Esophagus muscularis mucosa (tissue), 4 donors: ENCODE data around the gene TRIB2. TPM values are rescaled to one million over a fixed set of nuclear protein-coding genes. Genes with fewer than 3 reads are reported as not detected.

Source experiments
- DNase-seq: peaks from one replicate; pipeline ENCODE4 v3.0.0-alpha.2; 2017; ENCODE audit errors: extremely low spot score
- H3K27ac ChIP-seq, 4 donors: fragments of 200-600 bp; sonication (generic); replicated peaks in 1 of 4; 1 replicate in 3 of 4; 2 replicates in 1 of 4; pipeline ENCODE4 v1.5.1; 2016 to 2019; ENCODE audit warnings: mild to moderate bottlenecking in 1 of 4
- H3K27me3 ChIP-seq, 4 donors: fragments of 200-600 bp; sonication (generic); one replicate each; pipeline versions ENCODE4 v1.5.1 to v1.6.0; 2016 to 2019
- H3K36me3 ChIP-seq, 4 donors: fragments of 200-600 bp; sonication (generic); one replicate each; pipeline ENCODE4 v1.5.1; 2016 to 2019
- H3K4me1 ChIP-seq, 4 donors: fragments of 200-600 bp; sonication (generic); one replicate each; pipeline ENCODE4 v1.5.1; 2016 to 2019
- H3K4me3 ChIP-seq, 4 donors: fragments of 200-600 bp; sonication (generic); 1 replicate in 2 of 4; 2 replicates in 2 of 4; pipeline ENCODE4 v1.5.1; 2016 to 2019; ENCODE audit warnings: mild to moderate bottlenecking in 4 of 4, moderate library complexity in 1 of 4
- H3K9me3 ChIP-seq, 4 donors: fragments of 200-600 bp; sonication (generic); 1 replicate in 3 of 4; 2 replicates in 1 of 4; pipeline ENCODE4 v1.5.1; 2016 to 2019
- CTCF ChIP-seq, 3 experiments: fragments of 200-600 bp in 2 of 3; fragments of 450-650 bp in 1 of 3; sonication (generic) in 2 of 3; IDR thresholded peaks; one replicate each; pipeline ENCODE4 v1.5.1; 2017 to 2019; ENCODE audit warnings: antibody characterized with exemption in 3 of 3, mild to moderate bottlenecking in 2 of 3, moderate library complexity in 1 of 3
- EP300 ChIP-seq: sonication (generic); formaldehyde crosslinking; IDR thresholded peaks from one replicate; pipeline ENCODE4 v1.6.1; 2017; ENCODE audit warnings: antibody characterized with exemption
- POLR2A ChIP-seq: fragments of 450-650 bp; IDR thresholded peaks from one replicate; pipeline ENCODE4 v1.6.1; 2017; ENCODE audit warnings: antibody characterized with exemption, moderate library complexity, mild to moderate bottlenecking, low read depth
- POLR2AphosphoS5 ChIP-seq, 2 donors: sonication (generic); formaldehyde crosslinking; IDR thresholded peaks; one replicate each; pipeline ENCODE4 v1.6.1; 2017; ENCODE audit warnings: antibody characterized with exemption in 2 of 2
- WGBS: methylation state at CpG from one replicate; pipeline ENCODE4 v1.1.5; 2018; 5-methylcytosine and 5-hydroxymethylcytosine counted together
- intact Hi-C: fragments of 100-400 bp; cut with DNase I; formaldehyde crosslinking; loops from one replicate; pipeline ENCODE4 v1.15.1; 2023
- total RNA-seq, 4 donors: library from RNA; depleted of rRNA; stranded (reverse); fragments of >200 nt; gene quantifications; one replicate each; pipeline versions ENCODE4 v1.1.0 to v1.2.1, GENCODE V29; 2016

TRIB2 gene
- total RNA-seq, 4 donors from 2014 or later, result 31.5 to 52.3 (median 39.2) TPM

- Histone ChIP-seq H3K36me3 (peaks cover 0 to 75% (median 42%) of the 10 kb centered on the region in 4 donors), H3K27ac (no peak overlapping the region), H3K4me1 (peaks cover 46 to 59% (median 51%) of the 10 kb centered on the region in 4 donors), H3K4me3 (no peak overlapping the region), H3K9me3 (no peaks in the 10 kb centered on the region), H3K27me3 (no peaks in the 10 kb centered on the region)
- intact Hi-C loops, result no loop called here
- WGBS, result 61% methylated on average over 9 of the region's 9 CpGs
- no peak for DNase-seq
- no peak for TF ChIP-seq EP300
- no peak for TF ChIP-seq POLR2A
These were observed 20.6 kb downstream of the TRIB2 start for GRCh38 chr2:12737297-12737696.

DNA sequence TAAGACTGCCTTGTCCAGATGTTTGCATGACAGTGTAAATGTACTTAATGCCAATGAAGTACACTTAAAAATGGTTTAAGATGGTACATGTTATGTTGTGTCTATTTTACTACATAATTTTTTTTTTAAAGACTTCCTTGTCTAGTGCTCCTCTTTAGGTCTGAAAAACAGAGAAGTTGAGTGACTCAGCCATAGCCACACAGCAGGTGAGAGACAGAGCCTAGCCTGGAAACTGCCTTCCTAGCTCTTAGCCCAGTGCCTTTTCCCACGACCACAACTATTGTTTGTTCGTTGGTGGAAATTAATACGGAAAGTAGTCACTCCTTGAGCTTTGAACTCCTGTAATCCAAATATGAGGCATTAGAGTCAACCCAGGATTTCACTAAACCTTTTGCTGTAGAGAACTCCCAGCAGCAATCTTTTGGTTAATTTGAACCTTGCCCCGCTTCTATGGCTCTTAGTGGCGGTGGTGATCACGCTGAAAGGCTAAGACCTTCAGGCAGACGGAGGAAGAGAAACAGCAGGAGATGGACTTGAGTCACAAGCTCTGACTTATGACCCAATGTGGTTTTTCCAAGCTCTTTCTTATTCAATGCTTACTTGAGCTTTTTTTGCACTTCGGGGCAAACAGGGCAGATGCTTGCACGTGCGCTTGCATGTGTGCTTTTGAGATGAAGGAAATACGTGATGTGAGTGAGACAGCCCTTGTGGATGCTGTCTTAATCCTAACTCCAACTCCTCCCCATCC, 21.2 kb downstream of the TRIB2 start:
- WGBS, result 85% methylated on average over 11 of the region's 11 CpGs
- peaks cover 0 to 82% (median 47%) of the 10 kb centered on the region in 4 donors for H3K36me3 ChIP-seq
- no peak overlapping the region for H3K4me3 ChIP-seq
- no peak for DNase-seq
- no peaks in the 10 kb centered on the region for H3K9me3 ChIP-seq
- intact Hi-C loops, result no loop called here
- H3K27ac ChIP-seq, result no peak overlapping the region
- no peaks in the 10 kb centered on the region for H3K27me3 ChIP-seq
- TF ChIP-seq POLR2A (no peak), POLR2AphosphoS5 (IDR thresholded peaks at IDR 0.05) (no peak), EP300 (no peak), CTCF (IDR thresholded peaks at IDR 0.05) (no peak)
- H3K4me1 ChIP-seq, result peaks cover 40 to 53% (median 45%) of the 10 kb centered on the region in 4 donors

DNA sequence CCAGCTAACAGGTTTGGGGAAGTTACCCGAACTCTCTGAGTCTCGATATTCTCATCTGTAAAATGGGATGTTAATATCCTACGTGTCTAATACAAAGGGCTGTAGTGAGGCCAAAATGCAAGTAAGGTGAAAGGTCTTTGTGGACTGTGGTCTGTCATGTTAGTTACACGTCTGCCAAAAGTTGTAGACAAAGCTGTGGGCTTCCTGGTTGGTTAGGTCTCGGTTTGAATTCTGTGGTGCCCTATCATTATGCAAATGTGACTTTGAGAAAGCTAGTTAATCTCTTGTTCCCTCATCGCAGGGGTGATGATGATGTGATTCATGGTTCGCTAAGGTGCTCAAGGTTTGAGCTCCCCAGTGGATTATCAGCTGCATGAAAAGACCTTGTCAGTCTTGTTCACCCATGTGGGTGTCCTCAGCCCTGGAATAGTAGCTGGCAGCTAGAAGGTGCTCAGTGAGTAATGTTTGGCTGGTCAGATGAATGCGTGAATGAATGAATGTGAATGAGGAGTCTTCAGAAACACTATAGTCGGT, 23.1 kb downstream of the TRIB2 start:
- intact Hi-C loops, result no loop called here

GRCh38 chr2:12741380-12741779, 24.6 kb downstream of the TRIB2 start:
- no peaks in the 10 kb centered on the region for H3K9me3 ChIP-seq
- no peak for DNase-seq
- no peak overlapping the region for H3K4me3 ChIP-seq
- no peaks in the 10 kb centered on the region for H3K27me3 ChIP-seq
- peaks cover 10 to 19% (median 17%) of the 10 kb centered on the region in 4 donors for H3K4me1 ChIP-seq
- no peak for TF ChIP-seq CTCF (IDR thresholded peaks at IDR 0.05)
- TF ChIP-seq POLR2A, result no peak
- TF ChIP-seq EP300, result no peak
- TF ChIP-seq POLR2AphosphoS5 (IDR thresholded peaks at IDR 0.05), result no peak
- 40% methylated on average over 3 of the region's 3 CpGs for WGBS
- H3K36me3 ChIP-seq, result peaks cover 0 to 75% (median 46%) of the 10 kb centered on the region in 4 donors
- H3K27ac ChIP-seq, result peak overlapping the region in 2 of 4 donors; percentile 2 to 16
- intact Hi-C loops, result no loop called here

More for the DNA sequence above, 23.1 kb downstream of the TRIB2 start:
- H3K9me3 ChIP-seq, result no peaks in the 10 kb centered on the region
- H3K27me3 ChIP-seq, result no peaks in the 10 kb centered on the region
- H3K4me3 ChIP-seq, result no peak overlapping the region
- WGBS, result 97% methylated on average over 9 of the region's 9 CpGs
- DNase-seq, result no peak
- H3K36me3 ChIP-seq, result peaks cover 0 to 91% (median 50%) of the 10 kb centered on the region in 4 donors
- H3K4me1 ChIP-seq, result peaks cover 21 to 35% (median 26%) of the 10 kb centered on the region in 4 donors
- no peak overlapping the region for H3K27ac ChIP-seq
- TF ChIP-seq EP300 (no peak), POLR2AphosphoS5 (IDR thresholded peaks at IDR 0.05) (no peak), POLR2A (no peak), CTCF (IDR thresholded peaks at IDR 0.05) (no peak)

GRCh38 chr2:12742891-12743290, 26.2 kb downstream of the TRIB2 start:
- Histone ChIP-seq H3K9me3 (no peaks in the 10 kb centered on the region), H3K36me3 (peaks cover 0 to 60% (median 40%) of the 10 kb centered on the region in 4 donors), H3K27ac (no peak overlapping the region), H3K27me3 (no peaks in the 10 kb centered on the region), H3K4me1 (peaks cover 10 to 17% (median 13%) of the 10 kb centered on the region in 4 donors), H3K4me3 (no peak overlapping the region)
- no peak for TF ChIP-seq POLR2A
- no peak for TF ChIP-seq CTCF (IDR thresholded peaks at IDR 0.05)
- no peak for TF ChIP-seq POLR2AphosphoS5 (IDR thresholded peaks at IDR 0.05)
- TF ChIP-seq EP300, result no peak
- 97% methylated on average over 3 of the region's 3 CpGs for WGBS
- DNase-seq, result no peak
- intact Hi-C loops, result no loop called here
